PC-9 (cell line): Measurements from ENCODE around the gene KPNA1. TPM values are rescaled to one million over a fixed set of nuclear protein-coding genes. Genes with fewer than 3 reads are reported as not detected.

Experiments
- BruUV-seq: library from RNA; stranded (reverse); fragments of 400-500 nt; replicated peaks from 2 replicates; lab custom pipeline; 2021; lab: Mats Ljungman, UMichigan
- CTCF ChIA-PET: fragments of 300-600 bp; sonication (Branson Sonifier 250); formaldehyde crosslinking; loops from one replicate; lab custom pipeline; 2022; ENCODE audit warnings: antibody characterized with exemption; lab: Charles Lee
- POLR2A ChIA-PET: fragments of 300-600 bp; sonication (Branson Sonifier 250); formaldehyde crosslinking; loops from one replicate; lab custom pipeline; 2022; ENCODE audit warnings: antibody characterized with exemption; ENCODE audit not compliant: unreplicated experiment; lab: Charles Lee
- DNase-seq, 2 experiments: peaks; one replicate each; pipeline versions ENCODE4 v3.0.0 to v3.0.0-alpha.2; 2015 to 2022; ENCODE audit warnings: mixed read lengths in 1 of 2
- H2AFZ ChIP-seq: fragments of 200-600 bp; sonication (generic); 2 replicates; pipeline ENCODE4 v1.8.1; 2017; ENCODE audit warnings: antibody characterized with exemption
- H3F3A ChIP-seq: fragments of 200-600 bp; sonication (generic); 2 replicates; pipeline ENCODE4 v1.8.1; 2017; ENCODE audit warnings: antibody characterized with exemption, mild to moderate bottlenecking, low read depth; ENCODE audit not compliant: insufficient read depth
- H3K27ac ChIP-seq: fragments of 200-600 bp; sonication (generic); 2 replicates; pipeline ENCODE4 v1.6.1; 2016; ENCODE audit warnings: mixed run types
- H3K27me3 ChIP-seq: fragments of 200-600 bp; sonication (generic); 2 replicates; pipeline ENCODE4 v1.6.1; 2016; ENCODE audit warnings: low read depth, mixed run types; ENCODE audit not compliant: insufficient read depth
- H3K36me3 ChIP-seq: fragments of 200-600 bp; sonication (generic); 2 replicates; pipeline ENCODE4 v1.6.1; 2016; ENCODE audit warnings: low read depth, mixed run types
- H3K4me1 ChIP-seq: fragments of 200-600 bp; sonication (generic); replicated peaks from 2 replicates; pipeline ENCODE4 v1.6.1; 2016; ENCODE audit warnings: mixed run types; ENCODE audit not compliant: insufficient read depth
- H3K4me2 ChIP-seq: fragments of 200-600 bp; sonication (generic); 2 replicates; pipeline ENCODE4 v1.6.1; 2017; ENCODE audit warnings: mixed run types
- H3K4me3 ChIP-seq: fragments of 200-600 bp; sonication (generic); 2 replicates; pipeline ENCODE4 v1.6.1; 2016; ENCODE audit warnings: mixed run types
- H3K79me2 ChIP-seq: fragments of 200-600 bp; sonication (generic); 2 replicates; pipeline ENCODE4 v1.6.1; 2017; ENCODE audit warnings: low read depth, mixed run types
- H3K9me2 ChIP-seq: fragments of 200-600 bp; sonication (generic); 2 replicates; pipeline ENCODE4 v1.8.1; 2017; ENCODE audit warnings: mild to moderate bottlenecking; ENCODE audit not compliant: insufficient read depth
- H3K9me3 ChIP-seq: fragments of 200-600 bp; sonication (generic); 2 replicates; pipeline ENCODE4 v1.8.1; 2016; ENCODE audit warnings: low read depth; ENCODE audit not compliant: insufficient read depth
- H4K20me1 ChIP-seq: fragments of 200-600 bp; sonication (generic); 2 replicates; pipeline ENCODE4 v1.8.1; 2017; ENCODE audit not compliant: insufficient read depth
- EZH2 ChIP-seq: fragments of 200-600 bp; sonication (generic); IDR thresholded peaks from 2 replicates; pipeline ENCODE4 v1.8.0; 2017; ENCODE audit warnings: antibody characterized with exemption, low read depth
- intact Hi-C: fragments of 100-400 bp; cut with micrococcal nuclease; formaldehyde crosslinking; loops from one replicate; pipeline ENCODE4 v1.10.0; 2022; ENCODE audit not compliant: unreplicated experiment
- total RNA-seq: library from RNA; stranded (reverse); gene quantifications from 2 replicates; pipeline ENCODE4 v1.2.3, GENCODE V29; 2021
- TF ChIP-seq, protein P1 (sequence below): fragments of 200-600 bp; sonication (generic); conservative IDR thresholded peaks from 2 replicates; pipeline ENCODE4 v1.6.1; 2017; ENCODE audit warnings: mixed run types, antibody characterized with exemption, mild to moderate bottlenecking, moderate library complexity

The KPNA1 gene
- total RNA-seq, 1 experiment from 2014 or later, result 89.2 TPM

DNA sequence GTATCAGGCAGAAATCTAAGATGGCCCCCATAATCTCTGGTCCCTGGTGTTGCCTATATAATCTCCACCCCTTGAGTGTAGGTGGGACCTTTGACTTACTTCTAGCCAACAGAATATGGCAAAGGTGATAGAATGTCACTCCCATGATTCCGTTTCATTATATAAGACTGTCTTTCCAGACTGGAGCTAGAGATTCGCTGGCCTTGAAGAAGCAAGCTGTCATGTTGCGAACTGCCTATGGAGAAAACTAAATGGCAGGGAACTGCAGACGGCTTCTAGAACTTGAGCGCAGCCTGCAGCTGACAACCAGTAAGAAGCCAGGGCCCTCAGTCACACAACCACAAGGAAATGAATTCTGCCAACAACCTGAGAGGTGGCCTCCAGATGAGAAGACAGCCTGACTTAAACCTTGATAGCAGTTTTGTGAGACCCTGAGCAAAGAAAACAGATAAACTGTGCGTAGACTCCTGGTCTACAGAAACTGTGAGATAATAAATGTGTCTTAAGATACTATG lies 2.2 kb upstream of the KPNA1 start:
- no peak for TF ChIP-seq EZH2
- TF ChIP-seq, protein P1, sequence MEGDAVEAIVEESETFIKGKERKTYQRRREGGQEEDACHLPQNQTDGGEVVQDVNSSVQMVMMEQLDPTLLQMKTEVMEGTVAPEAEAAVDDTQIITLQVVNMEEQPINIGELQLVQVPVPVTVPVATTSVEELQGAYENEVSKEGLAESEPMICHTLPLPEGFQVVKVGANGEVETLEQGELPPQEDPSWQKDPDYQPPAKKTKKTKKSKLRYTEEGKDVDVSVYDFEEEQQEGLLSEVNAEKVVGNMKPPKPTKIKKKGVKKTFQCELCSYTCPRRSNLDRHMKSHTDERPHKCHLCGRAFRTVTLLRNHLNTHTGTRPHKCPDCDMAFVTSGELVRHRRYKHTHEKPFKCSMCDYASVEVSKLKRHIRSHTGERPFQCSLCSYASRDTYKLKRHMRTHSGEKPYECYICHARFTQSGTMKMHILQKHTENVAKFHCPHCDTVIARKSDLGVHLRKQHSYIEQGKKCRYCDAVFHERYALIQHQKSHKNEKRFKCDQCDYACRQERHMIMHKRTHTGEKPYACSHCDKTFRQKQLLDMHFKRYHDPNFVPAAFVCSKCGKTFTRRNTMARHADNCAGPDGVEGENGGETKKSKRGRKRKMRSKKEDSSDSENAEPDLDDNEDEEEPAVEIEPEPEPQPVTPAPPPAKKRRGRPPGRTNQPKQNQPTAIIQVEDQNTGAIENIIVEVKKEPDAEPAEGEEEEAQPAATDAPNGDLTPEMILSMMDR, result no peak
- BruUV-seq, result no TSS peak
- no peaks in the 10 kb centered on the region for H3K9me3 ChIP-seq
- no peak for DNase-seq
- POLR2A ChIA-PET, result interaction anchor here (0.6 to 0.7 kb wide), 2 partner anchors 32 to 205 kb away, joined by 4 read pairs; no protein-coding TSS in a partner anchor
- no peak overlapping the region for H3K27ac ChIP-seq
- CTCF ChIA-PET, result no interaction called here
- H2AFZ ChIP-seq, result no peak overlapping the region
- peaks cover 22% of the 10 kb centered on the region for H3K79me2 ChIP-seq
- peaks cover 19% of the 10 kb centered on the region for H4K20me1 ChIP-seq
- intact Hi-C loops, result no loop called here
- H3K4me2 ChIP-seq, result no peak overlapping the region
- no peaks in the 10 kb centered on the region for H3K36me3 ChIP-seq
- H3K27me3 ChIP-seq, result no peaks in the 10 kb centered on the region
- no peak overlapping the region for H3K4me3 ChIP-seq
- no peaks in the 10 kb centered on the region for H3K9me2 ChIP-seq
- H3K4me1 ChIP-seq, result peaks cover 19% of the 10 kb centered on the region
- H3F3A ChIP-seq, result peaks cover 9% of the 10 kb centered on the region

DNA sequence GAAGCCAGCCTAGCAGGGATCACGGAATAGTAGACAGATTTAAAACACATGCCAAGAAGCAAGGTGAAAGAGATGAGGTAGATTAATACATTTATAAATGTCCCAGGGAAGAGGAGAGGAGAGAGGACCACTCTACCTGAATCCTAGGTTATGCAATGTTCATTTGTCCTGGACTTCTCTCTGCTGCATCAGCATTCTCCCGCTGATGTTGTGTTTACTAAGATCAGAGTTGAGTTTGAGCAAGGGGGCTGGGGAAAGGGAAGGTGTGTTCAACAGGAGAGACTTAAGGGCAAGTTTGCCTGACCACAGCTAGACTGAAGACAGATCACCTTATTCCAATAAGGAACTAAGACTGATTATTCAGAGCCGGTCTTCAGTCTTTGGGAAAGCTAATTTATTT lies 1.1 kb upstream of the KPNA1 start:
- peaks cover 10% of the 10 kb centered on the region; the same call in 1 of the 2 replicates for H3K36me3 ChIP-seq
- peaks cover 9% of the 10 kb centered on the region for H3F3A ChIP-seq
- peaks cover 29% of the 10 kb centered on the region for H4K20me1 ChIP-seq
- H3K79me2 ChIP-seq, result peaks cover 33% of the 10 kb centered on the region
- H3K4me1 ChIP-seq, result peaks cover 26% of the 10 kb centered on the region
- POLR2A ChIA-PET, result no interaction called here
- no TSS peak for BruUV-seq
- DNase-seq, result no peak
- H3K9me2 ChIP-seq, result no peaks in the 10 kb centered on the region
- no peak overlapping the region for H3K4me2 ChIP-seq
- no peak overlapping the region for H2AFZ ChIP-seq
- no peak overlapping the region for H3K4me3 ChIP-seq
- intact Hi-C loops, result no loop called here
- TF ChIP-seq EZH2, result no peak
- TF ChIP-seq, protein P1, result no peak
- H3K27ac ChIP-seq, result no peak overlapping the region
- CTCF ChIA-PET, result interaction anchor here (0.6 kb wide), 1 partner anchor 164 kb away, joined by 15 read pairs; no protein-coding TSS in a partner anchor
- H3K9me3 ChIP-seq, result no peaks in the 10 kb centered on the region
- no peaks in the 10 kb centered on the region for H3K27me3 ChIP-seq

- peaks cover 26% of the 10 kb centered on the region for H3K4me1 ChIP-seq
- intact Hi-C loops, result no loop called here
- peak overlapping the region; percentile 81 for H2AFZ ChIP-seq
- BruUV-seq, result no TSS peak
- peaks cover 35% of the 10 kb centered on the region for H4K20me1 ChIP-seq
- peak overlapping the region; percentile 62 for H3K4me3 ChIP-seq
- H3K9me2 ChIP-seq, result no peaks in the 10 kb centered on the region
- ChIA-PET CTCF (interaction anchor here (0.7 kb wide), 1 partner anchor 16 kb away, joined by 3 read pairs; no protein-coding TSS in a partner anchor), POLR2A (interaction anchor here (0.6 to 0.7 kb wide), 3 partner anchors 9 to 1036 kb away, joined by 3 to 7 read pairs (median 5); no protein-coding TSS in a partner anchor)
- no peaks in the 10 kb centered on the region for H3K9me3 ChIP-seq
- H3K79me2 ChIP-seq, result peaks cover 41% of the 10 kb centered on the region
- H3K27me3 ChIP-seq, result no peaks in the 10 kb centered on the region
- peaks cover 14% of the 10 kb centered on the region; the same call in 1 of the 2 replicates for H3K36me3 ChIP-seq
- peak overlapping the region; percentile 84 for H3K4me2 ChIP-seq
- H3F3A ChIP-seq, result peaks cover 9% of the 10 kb centered on the region
- peak overlapping the region; percentile 81 for H3K27ac ChIP-seq
- DNase-seq, result no peak
- TF ChIP-seq, protein P1, result no peak
- no peak for TF ChIP-seq EZH2
Measured at GRCh38 chr3:122515020-122515468, 305 bp upstream of the KPNA1 start.
